Endothelial cell of umbilical vein (primary cell): ENCODE data around the gene ZCRB1.
"Not testable (repeated sequence)": the region's sequence is repeated elsewhere in the genome, so short reads cannot be mapped to it uniquely, and the experiment has no call there.

Source experiments
- CTCF ChIP-seq, 2 donors: IDR thresholded peaks; 1 replicate in 1 of 2; 2 replicates in 1 of 2; pipeline ENCODE4 v1.5.1; 2011; ENCODE audit warnings: low read length in 2 of 2, mild to moderate bottlenecking in 2 of 2, moderate library complexity in 2 of 2, control low read depth in 1 of 2, inconsistent platforms in 1 of 2, low read depth in 1 of 2; ENCODE audit not compliant: insufficient read depth in 1 of 2; ENCODE audit errors: extremely low read depth in 1 of 2
- EZH2 ChIP-seq: IDR thresholded peaks from 2 replicates; pipeline ENCODE4 v1.6.1; 2012; ENCODE audit warnings: borderline replicate concordance, low read depth, mild to moderate bottlenecking, moderate library complexity, low read length, inconsistent platforms; ENCODE audit not compliant: severe bottlenecking

GRCh38 chr12:42330097-42330496 is 4.2 kb upstream of the ZCRB1 start:
- TF ChIP-seq EZH2; CTCF (IDR thresholded peaks at IDR 0.05; ENCODE audit: extremely low read depth in 1 of 2, insufficient read depth in 1 of 2, low read depth in 1 of 2, low read length in 2 of 2): not testable (repeated sequence)
